GM10248 (cell line): Measurements from ENCODE around the gene SNAPC4.

ENCODE experiments used
- CTCF ChIA-PET: fragments of 300-600 bp; sonication (Branson Sonifier 250); formaldehyde crosslinking; extraction: SDS; loops from one replicate; lab custom pipeline; 2021; ENCODE audit warnings: antibody characterized with exemption; lab: Yijun Ruan, JAX
- POLR2A ChIA-PET: fragments of 350-650 bp; sonication (Branson Sonifier 250); formaldehyde crosslinking; extraction: SDS; loops from one replicate; lab custom pipeline; 2020; ENCODE audit warnings: antibody characterized with exemption; lab: Yijun Ruan, JAX
- DNase-seq: peaks from one replicate; pipeline ENCODE4 v3.0.0; 2012; ENCODE audit errors: extremely low spot score
- TF ChIP-seq, protein P1 (sequence below): IDR thresholded peaks from 2 replicates; pipeline ENCODE4 v1.5.1; 2012; ENCODE audit warnings: mild to moderate bottlenecking, low read depth; ENCODE audit errors: extremely low read depth, missing control alignments, control extremely low read depth

SNAPC4 gene

GRCh38 chr9:136443687-136444086 is 43.7 kb upstream of the SNAPC4 start:
- POLR2A ChIA-PET: no interaction called here
- CTCF ChIA-PET: interaction anchor here (1.4 kb wide), 1 partner anchor 11 kb away, joined by 4 read pairs; no protein-coding TSS in a partner anchor

GRCh38 chr9:136443087-136443486 is 43.1 kb upstream of the SNAPC4 start:
- TF ChIP-seq, protein P1, sequence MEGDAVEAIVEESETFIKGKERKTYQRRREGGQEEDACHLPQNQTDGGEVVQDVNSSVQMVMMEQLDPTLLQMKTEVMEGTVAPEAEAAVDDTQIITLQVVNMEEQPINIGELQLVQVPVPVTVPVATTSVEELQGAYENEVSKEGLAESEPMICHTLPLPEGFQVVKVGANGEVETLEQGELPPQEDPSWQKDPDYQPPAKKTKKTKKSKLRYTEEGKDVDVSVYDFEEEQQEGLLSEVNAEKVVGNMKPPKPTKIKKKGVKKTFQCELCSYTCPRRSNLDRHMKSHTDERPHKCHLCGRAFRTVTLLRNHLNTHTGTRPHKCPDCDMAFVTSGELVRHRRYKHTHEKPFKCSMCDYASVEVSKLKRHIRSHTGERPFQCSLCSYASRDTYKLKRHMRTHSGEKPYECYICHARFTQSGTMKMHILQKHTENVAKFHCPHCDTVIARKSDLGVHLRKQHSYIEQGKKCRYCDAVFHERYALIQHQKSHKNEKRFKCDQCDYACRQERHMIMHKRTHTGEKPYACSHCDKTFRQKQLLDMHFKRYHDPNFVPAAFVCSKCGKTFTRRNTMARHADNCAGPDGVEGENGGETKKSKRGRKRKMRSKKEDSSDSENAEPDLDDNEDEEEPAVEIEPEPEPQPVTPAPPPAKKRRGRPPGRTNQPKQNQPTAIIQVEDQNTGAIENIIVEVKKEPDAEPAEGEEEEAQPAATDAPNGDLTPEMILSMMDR: no peak
- DNase-seq: no peak
- CTCF ChIA-PET: interaction anchor here (1.4 kb wide), 1 partner anchor 11 kb away, joined by 4 read pairs; no protein-coding TSS in a partner anchor
- POLR2A ChIA-PET: no interaction called here

More at GRCh38 chr9:136443687-136444086, 43.7 kb upstream of the SNAPC4 start:
- DNase-seq: no peak
- TF ChIP-seq, protein P1: no peak

- DNase-seq: no peak
- TF ChIP-seq, protein P1: no peak
- ChIA-PET POLR2A (no interaction called here), CTCF (interaction anchor here (1.2 to 1.4 kb wide), 2 partner anchors 12 to 21 kb away, joined by 3 to 4 read pairs; no protein-coding TSS in a partner anchor)
These were observed 42.3 kb upstream of the SNAPC4 start for GRCh38 chr9:136442265-136442664.

- POLR2A ChIA-PET: no interaction called here
- no peak for DNase-seq
- CTCF ChIA-PET: interaction anchor here (1.2 kb wide), 1 partner anchor 22 kb away, joined by 3 read pairs; no protein-coding TSS in a partner anchor
- TF ChIP-seq, protein P1: no peak
These were observed 41.8 kb upstream of the SNAPC4 start for GRCh38 chr9:136441681-136442245.

DNA sequence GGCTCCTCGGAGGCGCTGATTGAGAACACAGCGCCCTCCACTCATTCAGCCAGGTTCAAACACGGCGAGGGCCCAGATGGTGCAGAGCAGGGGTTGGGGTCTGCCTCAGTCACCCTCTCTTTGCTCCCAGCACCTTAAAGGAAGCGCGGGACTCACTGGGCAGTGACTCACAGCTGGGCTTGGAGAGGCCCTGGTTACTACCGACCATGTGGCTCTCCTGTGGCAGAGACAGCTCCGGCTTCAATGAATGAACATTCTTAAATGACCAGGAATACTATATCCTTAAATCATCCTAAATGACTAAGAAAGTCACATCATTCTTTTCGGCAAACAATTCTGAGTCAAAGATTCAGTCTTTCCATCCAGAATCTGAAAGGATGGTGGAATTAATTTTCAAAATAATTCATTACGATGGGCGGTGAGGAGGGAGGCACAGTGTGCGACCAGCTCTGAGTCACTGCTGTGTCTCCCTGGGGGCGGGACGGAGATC is 41.3 kb upstream of the SNAPC4 start:
- TF ChIP-seq, protein P1: no peak
- ChIA-PET POLR2A (no interaction called here), CTCF (interaction anchor here (1.0 to 1.2 kb wide), 6 partner anchors 13 to 241 kb away, joined by 3 to 4 read pairs (median 3); no protein-coding TSS in a partner anchor)
- no peak for DNase-seq

DNA sequence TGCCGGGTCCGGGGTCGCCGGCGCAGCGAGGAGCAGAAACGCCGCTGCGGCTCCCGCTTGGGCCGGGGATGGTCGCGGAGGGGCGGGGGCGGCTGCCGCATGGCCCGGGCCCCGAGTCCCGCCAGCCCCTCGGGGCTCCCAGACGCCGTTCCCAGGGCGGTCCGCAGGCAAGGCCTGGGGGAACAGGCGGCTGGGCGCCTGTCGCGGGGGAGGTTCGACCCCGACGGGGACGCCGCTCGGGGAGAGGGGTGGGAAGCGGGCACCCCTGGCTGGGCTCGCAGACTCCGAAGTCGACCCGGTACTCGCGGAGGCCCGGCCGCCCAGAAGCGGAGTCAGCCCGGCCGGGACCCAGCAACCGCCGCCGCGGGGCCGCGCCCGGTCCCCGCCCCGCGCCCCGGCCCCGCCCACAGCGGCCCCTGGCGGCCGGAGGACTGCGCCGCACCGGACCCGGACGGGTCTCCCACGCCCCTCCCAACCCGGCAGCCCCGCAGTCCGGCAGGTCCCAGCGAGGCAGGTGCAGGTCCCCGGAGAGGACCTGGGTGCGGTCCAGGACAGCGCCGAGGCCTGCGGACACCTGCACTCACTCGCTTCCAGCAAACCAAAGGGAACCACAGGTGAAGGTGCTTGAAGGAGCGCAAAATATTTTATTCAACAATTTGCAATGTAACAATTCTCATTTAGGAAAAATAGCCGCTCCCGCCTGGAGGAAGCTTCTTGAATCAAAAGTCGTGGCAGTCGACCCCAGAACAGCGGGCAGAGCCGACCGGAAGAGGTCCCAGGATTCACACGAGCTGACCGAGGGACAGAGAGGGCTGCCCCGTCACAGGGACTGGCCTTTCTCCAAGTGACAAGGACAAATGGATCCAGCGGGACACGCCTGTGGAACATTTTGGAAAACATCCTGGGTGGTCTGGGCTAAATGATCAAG is 39.8 kb upstream of the SNAPC4 start, which contains the start of gene INPP5E:
INPP5E (minus strand) TSS at position 365 of the 928 bp plus-strand sequence. CDS start 426 bp downstream, outside the sequence.
- TF ChIP-seq, protein P1: peak; percentile 74
- POLR2A ChIA-PET: no interaction called here
- peak; percentile 96 for DNase-seq
- CTCF ChIA-PET: interaction anchor here (0.7 to 1.4 kb wide), 14 partner anchors 9 to 242 kb away, joined by 3 to 7 read pairs (median 3); no protein-coding TSS in a partner anchor
